Measurements from ENCODE around the gene SSTR5.

The SSTR5 gene

GRCh38 chr16:1102921-1103635, 30.5 kb downstream of the SSTR5 start:
- H3K4me3 ChIP-seq (ENCODE audit: low read depth, low read length): no peak overlapping the region
- no peak for DNase-seq (ENCODE audit: low read depth, low spot score)
- peak; percentile 79 for TF ChIP-seq CTCF (IDR thresholded peaks at IDR 0.05; ENCODE audit: insufficient read depth, low read length, missing control alignments)
- ChIA-PET POLR2A (no interaction called here), CTCF (interaction anchor here (0.6 to 1.2 kb wide), 6 partner anchors 15 to 396 kb away, joined by 3 to 4 read pairs (median 3); no protein-coding TSS in a partner anchor)

DNA sequence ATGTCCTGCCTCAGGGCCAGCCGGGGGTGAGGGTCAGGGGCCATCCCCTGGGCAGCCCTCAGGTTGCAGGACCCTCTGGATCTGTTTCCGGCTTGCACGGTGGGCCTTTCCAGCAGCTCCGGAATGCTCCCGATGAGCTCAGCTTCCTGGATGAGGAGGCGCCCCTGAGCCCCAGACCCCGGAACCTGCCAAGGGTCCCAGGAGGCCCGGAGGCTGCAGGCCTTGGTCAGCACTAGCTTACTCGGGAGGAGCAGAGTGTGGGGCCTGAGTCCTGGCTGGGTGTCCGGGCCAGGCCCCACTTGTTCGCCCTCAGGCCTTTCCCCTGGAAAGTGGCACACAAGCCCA, 31.1 kb downstream of the SSTR5 start:
- ChIA-PET CTCF (interaction anchor here (0.7 to 1.2 kb wide), 2 partner anchors 16 to 168 kb away, joined by 3 to 4 read pairs; no protein-coding TSS in a partner anchor), POLR2A (no interaction called here)
- no peak for DNase-seq (ENCODE audit: low read depth, low spot score)
- H3K4me3 ChIP-seq (ENCODE audit: low read depth, low read length): no peak overlapping the region
- no peak for TF ChIP-seq CTCF (IDR thresholded peaks at IDR 0.05; ENCODE audit: insufficient read depth, low read length, missing control alignments)

DNA sequence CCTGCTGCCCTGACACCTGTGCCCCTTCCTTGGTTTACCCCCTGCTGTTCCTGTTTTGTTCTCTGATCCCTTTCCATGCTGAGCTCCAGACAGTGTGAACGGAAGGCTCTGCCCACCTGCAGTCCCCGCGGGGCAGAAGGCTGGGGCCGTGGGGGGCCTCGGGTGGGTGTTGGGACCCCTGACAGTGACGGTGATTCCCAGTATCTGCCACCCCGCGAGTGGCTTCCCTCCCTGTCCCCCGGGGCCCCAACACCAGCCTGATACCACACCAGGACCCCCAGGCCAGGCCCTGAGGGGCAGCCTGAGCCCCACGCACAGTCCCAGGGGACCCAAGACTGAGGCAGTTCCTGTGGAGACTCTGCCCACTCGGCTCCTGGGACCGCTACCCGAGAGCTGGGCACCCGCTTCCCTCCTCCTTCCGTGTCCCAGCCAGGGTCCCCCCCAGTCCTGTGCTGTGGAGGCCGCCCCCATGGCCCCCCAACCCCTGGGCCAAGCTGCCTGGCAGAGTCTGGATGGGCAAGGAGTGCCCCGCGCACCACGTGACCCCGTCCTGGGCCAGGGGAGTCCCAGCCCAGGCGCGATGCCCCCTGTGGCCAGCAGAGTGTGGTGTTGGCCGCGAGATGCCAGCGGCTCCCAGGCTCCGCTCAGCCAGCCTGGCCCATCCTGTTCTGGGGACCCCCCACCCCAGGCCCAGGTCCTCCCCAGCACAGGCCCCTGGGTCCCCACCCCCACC, 33.5 kb downstream of the SSTR5 start:
- no peak for DNase-seq (ENCODE audit: low read depth, low spot score)
- H3K4me3 ChIP-seq (ENCODE audit: low read depth, low read length): no peak overlapping the region
- CTCF ChIA-PET: interaction anchor here (0.7 to 2.2 kb wide), 3 partner anchors 19 to 303 kb away, joined by 3 to 6 read pairs (median 4); no protein-coding TSS in a partner anchor
- TF ChIP-seq CTCF (IDR thresholded peaks at IDR 0.05; ENCODE audit: insufficient read depth, low read length, missing control alignments): peak; percentile 96
- POLR2A ChIA-PET: no interaction called here

- no peak for DNase-seq (ENCODE audit: low read depth, low spot score)
- TF ChIP-seq CTCF (IDR thresholded peaks at IDR 0.05; ENCODE audit: insufficient read depth, low read length, missing control alignments): no peak
- POLR2A ChIA-PET: no interaction called here
- CTCF ChIA-PET: interaction anchor here (2.2 kb wide), 1 partner anchor 132 kb away, joined by 6 read pairs; no protein-coding TSS in a partner anchor
- no peak overlapping the region for H3K4me3 ChIP-seq (ENCODE audit: low read depth, low read length)
Measured at GRCh38 chr16:1106659-1107058, 34.1 kb downstream of the SSTR5 start.

- DNase-seq (ENCODE audit: low read depth, low spot score): no peak
- no peak overlapping the region for H3K4me3 ChIP-seq (ENCODE audit: low read depth, low read length)
- no peak for TF ChIP-seq CTCF (IDR thresholded peaks at IDR 0.05; ENCODE audit: insufficient read depth, low read length, missing control alignments)
- POLR2A ChIA-PET: no interaction called here
- CTCF ChIA-PET: interaction anchor here (2.2 kb wide), 1 partner anchor 131 kb away, joined by 6 read pairs; no protein-coding TSS in a partner anchor
Measured at GRCh38 chr16:1107141-1107540, 34.6 kb downstream of the SSTR5 start.

DNA sequence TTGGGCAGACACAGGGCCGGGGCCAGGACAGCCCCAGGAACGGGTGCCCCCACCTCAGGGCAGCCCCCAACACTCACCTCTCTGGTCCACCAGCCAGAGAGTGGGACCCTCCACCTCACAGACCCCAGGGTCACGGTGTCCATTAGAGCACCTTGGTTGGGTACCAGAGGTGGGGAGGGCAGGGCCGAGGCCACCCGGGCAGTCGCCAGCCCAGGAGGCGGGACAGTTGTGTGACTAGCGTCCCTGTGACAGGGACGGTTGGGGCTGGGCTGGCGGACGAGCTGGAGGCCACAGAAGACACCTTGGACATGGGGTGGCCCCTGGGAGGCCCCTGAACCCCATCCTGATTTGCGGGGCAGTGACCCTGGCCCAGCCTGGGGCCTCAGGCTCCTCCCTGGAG, 35.2 kb downstream of the SSTR5 start:
- DNase-seq (ENCODE audit: low read depth, low spot score): no peak
- no peak overlapping the region for H3K4me3 ChIP-seq (ENCODE audit: low read depth, low read length)
- TF ChIP-seq CTCF (IDR thresholded peaks at IDR 0.05; ENCODE audit: insufficient read depth, low read length, missing control alignments): no peak
- CTCF ChIA-PET: interaction anchor here (2.2 kb wide), 1 partner anchor 131 kb away, joined by 6 read pairs; no protein-coding TSS in a partner anchor
- POLR2A ChIA-PET: no interaction called here
